ENCODE measurements around the gene ANKRD33B.

ANKRD33B gene

GRCh38 chr5:10586008-10586407 is 22.1 kb downstream of the ANKRD33B start:
- no peak overlapping the region for H3K4me3 ChIP-seq (ENCODE audit: low read depth, low read length)
- no peak for TF ChIP-seq CTCF (IDR thresholded peaks at IDR 0.05; ENCODE audit: borderline replicate concordance, insufficient read depth, low read depth, low read length)

GRCh38 chr5:10586555-10586954 is 22.7 kb downstream of the ANKRD33B start:
- TF ChIP-seq CTCF (IDR thresholded peaks at IDR 0.05; ENCODE audit: borderline replicate concordance, insufficient read depth, low read depth, low read length), result no peak
- H3K4me3 ChIP-seq (ENCODE audit: low read depth, low read length), result no peak overlapping the region

GRCh38 chr5:10588109-10588775 is 24.4 kb downstream of the ANKRD33B start:
- H3K4me3 ChIP-seq (ENCODE audit: low read depth, low read length), result no peak overlapping the region
- TF ChIP-seq CTCF (IDR thresholded peaks at IDR 0.05; ENCODE audit: borderline replicate concordance, insufficient read depth, low read depth, low read length), result no peak

GRCh38 chr5:10588779-10589447 is 25.0 kb downstream of the ANKRD33B start:
- TF ChIP-seq CTCF (IDR thresholded peaks at IDR 0.05; ENCODE audit: borderline replicate concordance, insufficient read depth, low read depth, low read length), result no peak
- H3K4me3 ChIP-seq (ENCODE audit: low read depth, low read length), result peak overlapping the region; percentile 12

GRCh38 chr5:10590226-10590999 is 26.5 kb downstream of the ANKRD33B start:
- TF ChIP-seq CTCF (IDR thresholded peaks at IDR 0.05; ENCODE audit: borderline replicate concordance, insufficient read depth, low read depth, low read length), result no peak
- no peak overlapping the region for H3K4me3 ChIP-seq (ENCODE audit: low read depth, low read length)

GRCh38 chr5:10591159-10591558 is 27.3 kb downstream of the ANKRD33B start:
- no peak overlapping the region for H3K4me3 ChIP-seq (ENCODE audit: low read depth, low read length)
- TF ChIP-seq CTCF (IDR thresholded peaks at IDR 0.05; ENCODE audit: borderline replicate concordance, insufficient read depth, low read depth, low read length), result no peak

Measured in GM12875 (cell line).